Endothelial cell of umbilical vein (primary cell): ENCODE data around the gene OVOL1. TPM values are rescaled to one million over a fixed set of nuclear protein-coding genes. Genes with fewer than 3 reads are reported as not detected.

Experiments
- BruUV-seq: library from RNA; stranded (reverse); fragments of 400-500 nt; replicated peaks from 2 replicates; lab custom pipeline; 2021; lab: Mats Ljungman, UMichigan
- CTCF ChIA-PET: fragments of 300-600, 350-600 bp; sonication (Branson Sonifier 250); formaldehyde crosslinking; loops from one replicate; lab custom pipeline; 2021; ENCODE audit warnings: antibody characterized with exemption, inconsistent platforms; lab: Charles Lee
- POLR2A ChIA-PET: fragments of 300-600, 350-600 bp; sonication (Branson Sonifier 250); formaldehyde crosslinking; loops from one replicate; lab custom pipeline; 2021; ENCODE audit warnings: antibody characterized with exemption, inconsistent platforms; lab: Charles Lee
- DNase-seq: peaks from one replicate; pipeline ENCODE4 v3.0.0-alpha.2; 2011; ENCODE audit warnings: low read depth, low spot score
- FAIRE-seq: peaks from 2 replicates; lab custom pipeline; 2011; peaks lifted over from hg19 to GRCh38; lab: Jason Lieb, UNC
- H2AFZ ChIP-seq: 2 replicates; pipeline ENCODE4 v1.6.0; 2012; ENCODE audit warnings: low read depth, low read length, control low read depth, inconsistent platforms
- H3K27ac ChIP-seq: 2 replicates; pipeline ENCODE4 v1.5.1; 2011; ENCODE audit warnings: low read depth, mild to moderate bottlenecking, control low read depth, low read length, moderate library complexity; ENCODE audit not compliant: insufficient read depth
- H3K27me3 ChIP-seq, 2 experiments: 2 replicates each; pipeline versions ENCODE4 v1.6.0 to v1.6.1; 2011; ENCODE audit warnings: low read length in 2 of 2, mixed read lengths in 1 of 2; ENCODE audit not compliant: control insufficient read depth in 2 of 2, insufficient read depth in 2 of 2
- H3K36me3 ChIP-seq, 2 experiments: 2 replicates in 1 of 2; 3 replicates in 1 of 2; pipeline ENCODE4 v1.5.1; 2011; ENCODE audit warnings: low read length in 2 of 2, mild to moderate bottlenecking in 1 of 2, moderate library complexity in 1 of 2; ENCODE audit not compliant: control insufficient read depth in 2 of 2, insufficient read depth in 2 of 2; ENCODE audit errors: extremely low read depth in 1 of 2
- H3K4me1 ChIP-seq: 3 replicates; pipeline ENCODE4 v1.5.1; 2011; ENCODE audit warnings: mild to moderate bottlenecking, low read length; ENCODE audit not compliant: control insufficient read depth, insufficient read depth; ENCODE audit errors: extremely low read depth
- H3K4me2 ChIP-seq: 2 replicates; pipeline ENCODE4 v1.6.1; 2011; ENCODE audit warnings: low read length, control low read depth, mixed read lengths; ENCODE audit not compliant: insufficient read depth
- H3K4me3 ChIP-seq, 3 experiments: fragments of 200-600 bp in 1 of 3; sonication (generic), shearing (Covaris generic) in 1 of 3; replicated peaks in 1 of 3; 2 replicates each; pipeline ENCODE4 v1.5.1; 2011 to 2016; ENCODE audit warnings: control low read depth in 3 of 3, low read length in 3 of 3, mild to moderate bottlenecking in 2 of 3, inconsistent platforms in 1 of 3, low read depth in 1 of 3, moderate library complexity in 1 of 3; ENCODE audit not compliant: insufficient read depth in 1 of 3
- H3K79me2 ChIP-seq: 2 replicates; pipeline ENCODE4 v1.6.0; 2012; ENCODE audit warnings: low read length, inconsistent platforms; ENCODE audit not compliant: control insufficient read depth, insufficient read depth
- H3K9ac ChIP-seq: replicated peaks from 2 replicates; pipeline ENCODE3; 2011; ENCODE audit warnings: low read length, control low read depth; ENCODE audit not compliant: insufficient read depth; ENCODE audit errors: extremely low read depth
- H3K9me1 ChIP-seq: replicated peaks from 3 replicates; pipeline ENCODE4 v1.6.0; 2011; ENCODE audit warnings: mild to moderate bottlenecking, low read length; ENCODE audit not compliant: control insufficient read depth, insufficient read depth; ENCODE audit errors: extremely low read depth
- H3K9me3 ChIP-seq: replicated peaks from 2 replicates; pipeline ENCODE4 v1.5.1; 2012; ENCODE audit warnings: low read length, inconsistent platforms; ENCODE audit not compliant: control insufficient read depth, insufficient read depth
- H4K20me1 ChIP-seq: replicated peaks from 2 replicates; pipeline ENCODE3; 2011; ENCODE audit warnings: mild to moderate bottlenecking, low read length; ENCODE audit not compliant: control insufficient read depth, insufficient read depth; ENCODE audit errors: extremely low read depth
- CTCF ChIP-seq, 2 donors: IDR thresholded peaks; 1 replicate in 1 of 2; 2 replicates in 1 of 2; pipeline ENCODE4 v1.5.1; 2011; ENCODE audit warnings: low read length in 2 of 2, mild to moderate bottlenecking in 2 of 2, moderate library complexity in 2 of 2, control low read depth in 1 of 2, inconsistent platforms in 1 of 2, low read depth in 1 of 2; ENCODE audit not compliant: insufficient read depth in 1 of 2; ENCODE audit errors: extremely low read depth in 1 of 2
- EZH2 ChIP-seq: IDR thresholded peaks from 2 replicates; pipeline ENCODE4 v1.6.1; 2012; ENCODE audit warnings: borderline replicate concordance, low read depth, mild to moderate bottlenecking, moderate library complexity, low read length, inconsistent platforms; ENCODE audit not compliant: severe bottlenecking
- FOS ChIP-seq: IDR thresholded peaks from 2 replicates; pipeline ENCODE4 v1.6.1; 2011; ENCODE audit warnings: mild to moderate bottlenecking, low read length, moderate library complexity, borderline replicate concordance; ENCODE audit not compliant: insufficient read depth
- GATA2 ChIP-seq: IDR thresholded peaks from 2 replicates; pipeline ENCODE4 v1.7.0; 2011; ENCODE audit warnings: low read depth, mild to moderate bottlenecking, moderate library complexity, mixed read lengths, low read length; ENCODE audit not compliant: insufficient read length, insufficient read depth
- JUN ChIP-seq: IDR thresholded peaks from 2 replicates; pipeline ENCODE4 v1.6.1; 2011; ENCODE audit warnings: borderline replicate concordance, low read depth; ENCODE audit not compliant: insufficient read length, insufficient read depth
- MYC ChIP-seq: IDR thresholded peaks from one replicate; pipeline ENCODE4 v1.6.1; 2011; ENCODE audit warnings: mild to moderate bottlenecking, low read depth, low read length
- POLR2A ChIP-seq: IDR thresholded peaks from 2 replicates; pipeline ENCODE4 v1.6.1; 2012; ENCODE audit warnings: low read depth, mild to moderate bottlenecking, control low read depth, low read length
- POLR2AphosphoS5 ChIP-seq: IDR thresholded peaks from 2 replicates; pipeline ENCODE4 v1.6.1; 2012; ENCODE audit warnings: low read depth, mild to moderate bottlenecking, control low read depth, low read length, moderate library complexity; ENCODE audit not compliant: insufficient read depth
- dilution Hi-C: fragments of 300-500 bp; cut with MboI; formaldehyde crosslinking; loops from one replicate; pipeline ENCODE4 v1.15.0; 2019; ENCODE audit warnings: low sequenced_read_pairs; ENCODE audit not compliant: extremely low pct_ligation_motif_present
- intact Hi-C: fragments of 100-400 bp; cut with micrococcal nuclease; formaldehyde crosslinking; loops from one replicate; pipeline ENCODE4 v1.10.0; 2022
- polyA plus RNA-seq, 4 experiments: library from polyadenylated mRNA; depleted of rRNA in 3 of 4; stranded (reverse) in 3 of 4; unstranded in 1 of 4; fragments of >200 nt; gene quantifications; 2 replicates each; pipeline versions ENCODE4 v1.2.1 to v1.2.3, GENCODE V29; 2011 to 2012; ENCODE audit warnings: missing spikeins in 1 of 4
- total RNA-seq: library from RNA; stranded (reverse); gene quantifications from 2 replicates; pipeline ENCODE4 v1.2.3, GENCODE V29; 2021
- TF ChIP-seq, protein P1 (sequence below): IDR thresholded peaks from 2 replicates; pipeline ENCODE4 v1.6.1; 2011; ENCODE audit not compliant: insufficient read depth, insufficient read length

The OVOL1 gene
- total and polyA plus RNA-seq, 2 donors (not counting 3 experiments of a cell fraction or from before 2014, with no cell fraction given): not detected

DNA sequence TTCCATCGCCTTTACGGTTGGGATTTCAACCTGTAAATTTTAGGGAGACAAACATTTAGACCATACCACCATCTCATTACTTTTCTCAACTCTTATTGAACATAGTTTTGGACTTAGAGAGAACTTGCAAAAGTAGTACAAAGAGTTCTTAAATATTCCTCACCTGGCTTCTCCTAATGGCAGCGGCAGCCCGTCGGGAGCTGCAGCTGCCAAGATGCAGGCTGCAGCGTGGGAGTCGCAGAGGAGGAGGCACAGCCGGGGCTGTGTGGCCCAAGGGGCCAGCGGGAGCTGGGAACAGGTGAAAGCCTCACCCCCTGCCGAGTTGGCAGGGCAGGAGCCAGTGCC lies 43.2 kb upstream of the OVOL1 start:
- FAIRE-seq (no peak), DNase-seq (no peak)
- Histone ChIP-seq H4K20me1 (no peaks in the 10 kb centered on the region), H3K9ac (no peak overlapping the region), H3K9me3 (no peaks in the 10 kb centered on the region), H3K4me3 (no peak overlapping the region), H3K36me3 (no peaks in the 10 kb centered on the region), H3K4me1 (no peaks in the 10 kb centered on the region), H3K79me2 (no peaks in the 10 kb centered on the region), H3K27ac (no peak overlapping the region), H2AFZ (no peak overlapping the region), H3K9me1 (no peaks in the 10 kb centered on the region), H3K27me3 (peaks cover 8 to 15% of the 10 kb centered on the region in 2 experiments), H3K4me2 (no peak overlapping the region)
- ChIA-PET CTCF (interaction anchor here (0.6 kb wide), 1 partner anchor 103 kb away, joined by 3 read pairs; no protein-coding TSS in a partner anchor), POLR2A (no interaction called here)
- intact Hi-C loops: no loop called here
- no peak for TF ChIP-seq GATA2
- TF ChIP-seq JUN: no peak
- TF ChIP-seq, protein P1, sequence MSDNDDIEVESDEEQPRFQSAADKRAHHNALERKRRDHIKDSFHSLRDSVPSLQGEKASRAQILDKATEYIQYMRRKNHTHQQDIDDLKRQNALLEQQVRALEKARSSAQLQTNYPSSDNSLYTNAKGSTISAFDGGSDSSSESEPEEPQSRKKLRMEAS: no peak
- no peak for TF ChIP-seq MYC
- no peak for TF ChIP-seq FOS
- TF ChIP-seq POLR2AphosphoS5: no peak
- TF ChIP-seq POLR2A: no peak
- TF ChIP-seq EZH2: no peak
- TF ChIP-seq CTCF (IDR thresholded peaks at IDR 0.05; ENCODE audit: extremely low read depth in 1 of 2, insufficient read depth in 1 of 2, low read depth in 1 of 2, low read length in 2 of 2): no peak
- BruUV-seq: no TSS peak
- dilution Hi-C loops: no loop called here
